H9 (cell line): ENCODE data around the gene MFSD12. TPM values are rescaled to one million over a fixed set of nuclear protein-coding genes. Genes with fewer than 3 reads are reported as not detected.

Experiments
- DNase-seq: peaks from one replicate; pipeline ENCODE4 v3.0.0-alpha.2; 2017
- H2AFZ ChIP-seq: one replicate; pipeline ENCODE4 v1.6.1; 2013; ENCODE audit warnings: mild to moderate bottlenecking, low read length, control low read depth, moderate library complexity
- H2AK5ac ChIP-seq: 2 replicates; pipeline ENCODE4 v1.6.1; 2013; ENCODE audit warnings: low read length, control low read depth, mixed read lengths; ENCODE audit not compliant: insufficient read length
- H2BK120ac ChIP-seq: one replicate; pipeline ENCODE4 v1.6.1; 2013; ENCODE audit warnings: low read depth, mild to moderate bottlenecking, low read length, control low read depth, inconsistent platforms; ENCODE audit not compliant: poor library complexity, severe bottlenecking
- H2BK12ac ChIP-seq: 2 replicates; pipeline ENCODE4 v1.6.1; 2013; ENCODE audit warnings: low read length, control low read depth, mixed read lengths, low read depth; ENCODE audit not compliant: insufficient read length
- H2BK15ac ChIP-seq: 2 replicates; pipeline ENCODE4 v1.6.1; 2013; ENCODE audit warnings: low read depth, low read length, control low read depth
- H2BK20ac ChIP-seq: one replicate; pipeline ENCODE4 v1.6.1; 2013; ENCODE audit warnings: low read depth, mild to moderate bottlenecking, low read length, control low read depth, inconsistent platforms; ENCODE audit not compliant: poor library complexity, severe bottlenecking
- H2BK5ac ChIP-seq: 2 replicates; pipeline ENCODE4 v1.6.1; 2013; ENCODE audit warnings: low read length, control low read depth, mixed read lengths; ENCODE audit not compliant: insufficient read length
- H3K14ac ChIP-seq: 2 replicates; pipeline ENCODE4 v1.6.1; 2013; ENCODE audit warnings: low read length, control low read depth; ENCODE audit not compliant: insufficient read depth
- H3K18ac ChIP-seq: 2 replicates; pipeline ENCODE4 v1.6.1; 2013; ENCODE audit warnings: low read depth, mild to moderate bottlenecking, mixed read lengths, low read length, control low read depth; ENCODE audit not compliant: insufficient read length
- H3K23ac ChIP-seq: 2 replicates; pipeline ENCODE4 v1.6.1; 2013; ENCODE audit warnings: low read length, control low read depth, mixed read lengths, low read depth; ENCODE audit not compliant: insufficient read length
- H3K23me2 ChIP-seq: 2 replicates; pipeline ENCODE4 v1.6.1; 2013; ENCODE audit warnings: low read depth, mild to moderate bottlenecking, mixed read lengths, low read length, control low read depth; ENCODE audit not compliant: insufficient read length, poor library complexity, severe bottlenecking
- H3K27ac ChIP-seq: 2 replicates; pipeline ENCODE4 v1.5.1; 2013; ENCODE audit warnings: low read length, control low read depth, mixed read lengths, low read depth; ENCODE audit not compliant: insufficient read length
- H3K27me3 ChIP-seq: 2 replicates; pipeline ENCODE4 v1.6.1; 2013; ENCODE audit warnings: low read length, control low read depth, inconsistent platforms; ENCODE audit not compliant: insufficient read depth
- H3K4ac ChIP-seq: 2 replicates; pipeline ENCODE4 v1.6.1; 2013; ENCODE audit warnings: low read depth, mild to moderate bottlenecking, control low read depth, inconsistent platforms, low read length, moderate library complexity
- H3K4me1 ChIP-seq: 2 replicates; pipeline ENCODE4 v1.6.1; 2013; ENCODE audit warnings: low read length, control low read depth, inconsistent platforms; ENCODE audit not compliant: insufficient read depth
- H3K4me2 ChIP-seq: 2 replicates; pipeline ENCODE4 v1.6.1; 2013; ENCODE audit warnings: low read length, control low read depth, mixed read lengths; ENCODE audit not compliant: insufficient read length, insufficient read depth
- H3K56ac ChIP-seq: 2 replicates; pipeline ENCODE4 v1.6.1; 2013; ENCODE audit warnings: low read depth, mild to moderate bottlenecking, mixed read lengths, low read length, control low read depth; ENCODE audit not compliant: insufficient read length
- H3K79me1 ChIP-seq: 2 replicates; pipeline ENCODE4 v1.6.1; 2013; ENCODE audit warnings: low read depth, mild to moderate bottlenecking, moderate library complexity, low read length, control low read depth, inconsistent platforms; ENCODE audit not compliant: insufficient read depth, poor library complexity, severe bottlenecking
- H3K79me2 ChIP-seq: 2 replicates; pipeline ENCODE4 v1.6.1; 2013; ENCODE audit warnings: low read length, control low read depth, inconsistent platforms; ENCODE audit not compliant: insufficient read depth
- H3K9ac ChIP-seq: 2 replicates; pipeline ENCODE4 v1.6.1; 2013; ENCODE audit warnings: low read length, control low read depth, mixed read lengths; ENCODE audit not compliant: insufficient read length; ENCODE audit errors: extremely low read depth
- H3K9me3 ChIP-seq: one replicate; pipeline ENCODE4 v1.6.1; 2013; ENCODE audit warnings: low read depth, low read length, inconsistent platforms; ENCODE audit not compliant: control insufficient read depth
- H3T11ph ChIP-seq: one replicate; pipeline ENCODE4 v1.6.1; 2013; ENCODE audit warnings: mild to moderate bottlenecking, low read length, control low read depth, inconsistent platforms
- H4K20me1 ChIP-seq: one replicate; pipeline ENCODE4 v1.6.1; 2013; ENCODE audit not compliant: control insufficient read depth, insufficient read length, insufficient read depth
- H4K5ac ChIP-seq: 2 replicates; pipeline ENCODE4 v1.6.1; 2013; ENCODE audit warnings: low read depth, mild to moderate bottlenecking, mixed read lengths, low read length, control low read depth; ENCODE audit not compliant: insufficient read length
- H4K8ac ChIP-seq: replicated peaks from 2 replicates; pipeline ENCODE4 v1.6.1; 2013; ENCODE audit warnings: low read length, control low read depth, mixed read lengths, low read depth; ENCODE audit not compliant: insufficient read length
- H4K91ac ChIP-seq: 2 replicates; pipeline ENCODE4 v1.6.1; 2013; ENCODE audit warnings: low read depth, mild to moderate bottlenecking, moderate library complexity, mixed read lengths, low read length, control low read depth; ENCODE audit not compliant: insufficient read length
- H3K27ac Mint-ChIP-seq, 3 experiments: 2 replicates in 2 of 3; 3 replicates in 1 of 3; pipeline ENCODE4 v1.8.0; 2020 to 2021; ENCODE audit warnings: mixed read lengths in 3 of 3, mild to moderate bottlenecking in 1 of 3, moderate library complexity in 1 of 3
- H3K27me3 Mint-ChIP-seq: 2 replicates; pipeline ENCODE4 v1.8.0; 2021; ENCODE audit warnings: low read depth, mild to moderate bottlenecking, moderate library complexity, mixed read lengths
- H3K36me3 Mint-ChIP-seq, 3 experiments: 2 replicates in 2 of 3; 3 replicates in 1 of 3; pipeline ENCODE4 v1.8.0; 2020 to 2021; ENCODE audit warnings: low read depth in 3 of 3, mixed read lengths in 3 of 3; ENCODE audit not compliant: insufficient read depth in 1 of 3
- H3K4me1 Mint-ChIP-seq, 2 experiments: 2 replicates each; pipeline ENCODE4 v1.8.0; 2020; ENCODE audit warnings: mixed read lengths in 2 of 2
- H3K4me3 Mint-ChIP-seq, 2 experiments: 2 replicates in 1 of 2; 3 replicates in 1 of 2; pipeline ENCODE4 v1.8.0; 2020 to 2021; ENCODE audit warnings: mild to moderate bottlenecking in 2 of 2, mixed read lengths in 2 of 2, moderate library complexity in 1 of 2
- H3K9me3 Mint-ChIP-seq, 2 experiments: 2 replicates in 1 of 2; 3 replicates in 1 of 2; pipeline ENCODE4 v1.8.0; 2020; ENCODE audit warnings: mild to moderate bottlenecking in 2 of 2, mixed read lengths in 2 of 2, moderate library complexity in 1 of 2
- WGBS: extraction: QIAGEN DNeasy Blood & Tissue Kit; methylation state at CpG from one replicate; pipeline ENCODE4 v1.1.7; 2013; ENCODE audit warnings: missing lambda C conversion rate, low lambda C conversion rate, mixed read lengths; ENCODE audit not compliant: insufficient read length; ENCODE audit errors: extremely low coverage; 5-methylcytosine and 5-hydroxymethylcytosine counted together
- total RNA-seq: library from RNA; stranded (reverse); gene quantifications from 2 replicates; pipeline ENCODE4 v1.2.1, GENCODE V29; 2021
- TF ChIP-seq, protein P1 (sequence below): fragments of 200-600 bp; sonication (generic); conservative IDR thresholded peaks from 3 replicates; pipeline ENCODE4 v1.8.0; 2021; ENCODE audit warnings: antibody characterized with exemption, mild to moderate bottlenecking

Gene MFSD12
- total RNA-seq, 1 experiment from 2014 or later = 58.8 TPM

DNA sequence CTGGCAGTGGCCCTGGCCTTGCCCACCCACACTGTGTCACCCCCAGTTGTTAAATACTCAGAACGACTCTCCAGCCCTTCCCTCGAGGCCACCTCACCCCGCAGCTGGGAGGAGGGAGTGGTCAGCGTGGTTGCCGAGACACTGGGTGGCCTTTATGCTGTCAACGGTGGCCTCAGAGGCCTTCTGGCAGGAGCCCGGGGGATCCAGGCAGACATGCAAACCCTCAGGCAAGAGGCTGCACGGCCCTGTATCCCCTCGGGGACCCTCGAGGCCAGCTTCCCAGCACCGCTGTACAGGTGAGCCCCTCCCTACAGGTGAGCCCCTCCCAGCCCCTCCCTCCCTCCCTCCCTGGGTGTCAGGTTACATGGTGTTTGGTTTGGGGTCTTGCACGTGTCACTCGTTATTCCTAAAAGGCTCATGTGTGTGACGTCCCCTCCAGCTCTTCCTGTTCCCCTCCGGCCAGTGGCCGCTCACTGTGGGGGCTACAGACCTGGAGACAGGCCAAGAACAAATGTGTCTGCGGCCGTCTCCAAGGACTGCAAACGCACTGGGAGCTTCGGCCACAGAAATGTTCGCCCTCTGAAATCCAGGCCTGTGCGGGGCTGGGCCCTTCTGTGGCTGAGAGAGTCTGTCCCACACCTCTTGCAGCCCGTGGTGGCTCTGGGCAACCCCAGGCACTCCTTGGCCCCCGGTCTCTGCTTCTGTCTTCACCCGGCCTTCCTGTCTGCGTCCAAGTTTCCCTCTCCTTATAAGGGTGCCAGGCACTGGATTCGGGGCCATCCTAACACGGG, 18.2 kb downstream of the MFSD12 start, which contains the start of gene TEKTIP1:
TSS of gene TEKTIP1 (plus strand) at position 210 of the 791 bp plus-strand sequence. CDS start at position 214, 4 bp downstream.
- Mint-ChIP-seq H3K4me1 (peaks cover 6 to 14% of the 10 kb centered on the region in 2 experiments; a peak in 3 of 4 replicates), H3K36me3 (peaks cover 9 to 37% (median 36%) of the 10 kb centered on the region in 3 experiments; a peak in 6 of 7 replicates), H3K27ac (peak within 1 kb of the TSS; percentile 50 to 86 (median 73); a peak in 5 of 7 replicates), H3K27me3 (no peaks in the 10 kb centered on the region; the same call in 1 of the 2 replicates), H3K9me3 (no peaks in the 10 kb centered on the region), H3K4me3 (peak within 1 kb of the TSS in 1 of 2 experiments; percentile 38; a peak in 1 of 5 replicates)
- Histone ChIP-seq H3K18ac (no peak within 1 kb of the TSS), H3K14ac (no peak within 1 kb of the TSS), H3K4me1 (no peaks in the 10 kb centered on the region), H2AFZ (no peak within 1 kb of the TSS), H3K23me2 (no peaks in the 10 kb centered on the region), H3K4ac (no peak within 1 kb of the TSS), H3K27me3 (no peaks in the 10 kb centered on the region), H3K79me1 (no peaks in the 10 kb centered on the region), H2BK5ac (no peak within 1 kb of the TSS), H3K9me3 (no peaks in the 10 kb centered on the region), H3K4me2 (no peak within 1 kb of the TSS), H2BK120ac (no peak within 1 kb of the TSS), H4K20me1 (no peaks in the 10 kb centered on the region), H3K56ac (no peak within 1 kb of the TSS), H3K23ac (no peak within 1 kb of the TSS), H3K27ac (no peak within 1 kb of the TSS), H4K5ac (no peak within 1 kb of the TSS), H4K91ac (no peak within 1 kb of the TSS), H3K79me2 (no peaks in the 10 kb centered on the region), H4K8ac (no peak within 1 kb of the TSS), H2BK12ac (no peak within 1 kb of the TSS), H2AK5ac (no peak within 1 kb of the TSS), H2BK15ac (no peak within 1 kb of the TSS), H3K9ac (no peak within 1 kb of the TSS), H2BK20ac (no peak within 1 kb of the TSS), H3T11ph (no peak within 1 kb of the TSS)
- TF ChIP-seq, protein P1, sequence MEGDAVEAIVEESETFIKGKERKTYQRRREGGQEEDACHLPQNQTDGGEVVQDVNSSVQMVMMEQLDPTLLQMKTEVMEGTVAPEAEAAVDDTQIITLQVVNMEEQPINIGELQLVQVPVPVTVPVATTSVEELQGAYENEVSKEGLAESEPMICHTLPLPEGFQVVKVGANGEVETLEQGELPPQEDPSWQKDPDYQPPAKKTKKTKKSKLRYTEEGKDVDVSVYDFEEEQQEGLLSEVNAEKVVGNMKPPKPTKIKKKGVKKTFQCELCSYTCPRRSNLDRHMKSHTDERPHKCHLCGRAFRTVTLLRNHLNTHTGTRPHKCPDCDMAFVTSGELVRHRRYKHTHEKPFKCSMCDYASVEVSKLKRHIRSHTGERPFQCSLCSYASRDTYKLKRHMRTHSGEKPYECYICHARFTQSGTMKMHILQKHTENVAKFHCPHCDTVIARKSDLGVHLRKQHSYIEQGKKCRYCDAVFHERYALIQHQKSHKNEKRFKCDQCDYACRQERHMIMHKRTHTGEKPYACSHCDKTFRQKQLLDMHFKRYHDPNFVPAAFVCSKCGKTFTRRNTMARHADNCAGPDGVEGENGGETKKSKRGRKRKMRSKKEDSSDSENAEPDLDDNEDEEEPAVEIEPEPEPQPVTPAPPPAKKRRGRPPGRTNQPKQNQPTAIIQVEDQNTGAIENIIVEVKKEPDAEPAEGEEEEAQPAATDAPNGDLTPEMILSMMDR = no peak
- no CpG with 5 or more reads among the region's 28 CpGs for WGBS
- DNase-seq = peak; percentile 66
